ENCODE measurements around the gene ZSCAN4.

The ZSCAN4 gene

DNA sequence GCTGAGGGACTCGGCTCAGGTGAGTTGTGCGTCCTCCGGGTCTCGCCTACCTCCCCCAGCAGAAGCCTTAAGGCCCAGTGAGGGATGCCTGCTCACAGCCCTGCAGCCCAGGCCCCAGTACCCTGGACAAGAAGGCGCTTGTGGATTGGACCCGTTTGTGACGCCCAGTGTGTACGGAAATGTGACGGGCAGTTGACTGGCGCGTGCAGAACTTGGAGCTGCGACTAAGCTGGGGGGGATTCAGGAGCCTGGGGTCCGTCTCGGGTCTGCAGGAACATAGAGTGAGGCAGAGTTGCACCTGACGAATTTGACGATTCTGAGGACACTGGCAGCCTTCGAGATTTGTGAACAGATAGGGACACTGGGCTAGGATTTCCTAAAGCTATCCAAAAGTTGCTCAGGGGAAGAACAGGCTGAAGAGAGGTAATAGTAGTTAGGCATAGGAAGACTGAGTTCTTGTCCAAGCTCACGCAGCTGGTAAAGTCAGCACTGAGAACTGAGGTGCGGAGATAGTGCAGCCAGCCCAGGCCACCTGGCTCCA is 13.6 kb downstream of the ZSCAN4 start:
- DNase-seq = no peak

DNA sequence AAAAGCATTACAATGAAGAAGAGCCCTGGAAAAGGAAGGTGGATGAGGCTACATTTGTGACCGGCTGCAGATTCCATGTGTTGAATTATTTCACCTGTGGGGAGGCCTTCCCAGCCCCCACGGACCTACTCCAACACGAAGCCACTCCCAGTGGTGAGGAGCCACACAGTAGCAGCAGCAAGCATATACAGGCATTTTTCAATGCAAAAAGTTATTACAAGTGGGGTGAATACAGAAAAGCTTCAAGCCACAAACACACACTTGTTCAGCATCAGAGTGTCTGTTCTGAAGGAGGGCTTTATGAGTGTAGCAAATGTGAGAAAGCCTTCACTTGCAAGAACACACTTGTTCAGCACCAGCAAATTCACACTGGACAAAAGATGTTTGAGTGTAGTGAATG is 18.0 kb downstream of the ZSCAN4 start:
- no peak for DNase-seq

DNA sequence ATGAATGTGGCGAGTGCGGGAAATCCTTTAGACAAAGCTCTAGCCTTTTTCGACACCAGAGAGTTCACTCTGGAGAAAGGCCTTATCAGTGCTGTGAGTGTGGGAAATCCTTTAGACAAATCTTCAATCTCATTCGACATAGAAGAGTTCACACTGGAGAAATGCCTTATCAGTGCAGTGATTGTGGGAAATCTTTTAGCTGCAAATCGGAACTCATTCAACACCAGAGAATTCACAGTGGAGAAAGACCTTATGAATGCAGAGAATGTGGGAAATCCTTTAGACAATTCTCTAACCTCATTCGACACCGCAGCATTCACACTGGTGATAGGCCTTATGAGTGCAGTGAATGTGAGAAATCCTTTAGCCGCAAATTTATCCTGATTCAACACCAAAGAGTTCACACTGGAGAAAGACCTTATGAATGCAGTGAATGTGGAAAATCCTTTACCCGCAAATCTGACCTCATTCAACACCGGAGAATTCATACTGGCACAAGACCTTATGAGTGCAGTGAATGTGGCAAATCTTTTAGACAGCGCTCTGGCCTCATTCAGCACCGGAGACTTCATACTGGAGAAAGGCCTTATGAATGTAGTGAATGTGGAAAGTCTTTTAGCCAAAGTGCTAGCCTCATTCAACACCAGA is 18.8 kb downstream of the ZSCAN4 start:
- DNase-seq = no peak

DNA sequence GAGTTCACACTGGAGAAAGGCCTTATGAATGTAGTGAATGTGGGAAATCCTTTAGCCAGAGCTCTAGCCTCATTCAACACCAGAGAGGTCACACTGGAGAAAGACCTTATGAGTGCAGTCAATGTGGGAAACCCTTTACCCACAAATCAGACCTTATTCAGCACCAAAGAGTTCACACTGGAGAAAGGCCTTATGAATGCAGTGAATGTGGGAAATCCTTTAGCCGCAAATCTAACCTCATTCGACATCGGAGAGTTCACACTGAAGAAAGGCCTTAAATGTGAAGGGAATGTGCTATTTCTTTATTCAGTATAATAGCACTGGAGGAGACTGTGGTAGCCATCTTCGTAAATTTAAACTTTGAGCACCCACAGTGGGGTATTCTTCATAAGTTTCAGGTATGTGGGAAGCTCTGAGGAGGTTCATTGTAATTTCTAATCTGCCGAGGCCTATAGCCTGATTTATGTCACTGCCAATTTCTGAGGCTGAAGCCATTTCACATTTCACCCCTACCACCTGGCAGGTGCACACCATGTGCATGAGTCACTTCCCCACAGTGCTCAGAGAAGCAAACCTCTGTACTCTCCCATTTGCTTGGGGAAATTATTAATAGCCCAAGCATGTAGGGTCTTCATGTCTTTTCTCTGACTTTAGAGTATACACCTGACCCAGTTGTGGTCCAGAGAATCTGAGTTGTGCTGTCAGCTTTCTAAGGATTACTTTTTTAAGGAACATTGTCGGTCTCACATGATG is 19.5 kb downstream of the ZSCAN4 start:
- DNase-seq = peak in 1 of 5 experiments; percentile 15

DNA sequence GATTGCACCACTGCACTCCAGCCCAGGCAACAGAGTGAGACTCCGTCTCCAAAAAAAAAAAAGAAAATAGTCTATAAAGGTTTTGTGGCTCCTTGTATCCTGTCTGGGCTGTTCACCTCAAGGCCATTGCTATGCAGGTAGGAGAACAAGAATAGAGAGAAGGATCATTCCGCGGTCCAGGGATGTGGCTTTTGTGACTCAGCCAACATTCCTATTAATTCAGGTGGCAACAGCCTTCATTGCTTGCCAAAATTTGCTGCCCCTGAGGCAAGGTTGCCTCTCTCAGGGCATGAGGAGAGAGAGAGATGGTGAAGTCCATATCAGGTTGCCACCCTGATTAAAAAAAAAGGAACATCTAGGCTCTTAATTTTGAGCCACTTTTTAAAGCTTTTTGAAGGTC is 21.0 kb downstream of the ZSCAN4 start:
- DNase-seq = no peak

DNA sequence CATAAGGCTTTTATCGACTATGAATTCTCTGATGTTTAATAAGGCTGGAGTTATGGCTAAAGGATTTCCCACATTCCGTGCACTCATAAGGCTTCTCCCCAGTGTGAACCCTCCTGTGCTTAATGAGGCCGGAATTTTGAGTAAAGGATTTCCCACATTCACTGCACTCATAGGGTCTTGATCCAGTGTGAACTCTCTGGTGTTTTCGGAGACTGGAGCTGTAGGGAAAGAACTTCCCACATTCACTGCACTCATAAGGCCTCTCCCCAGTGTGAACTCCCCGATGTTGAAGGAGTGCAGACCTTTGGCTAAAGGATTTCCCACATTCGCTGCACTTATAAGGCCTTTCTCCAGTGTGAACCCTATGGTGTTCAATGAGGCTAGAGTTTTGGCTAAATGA is 32.9 kb downstream of the ZSCAN4 start:
- DNase-seq = no peak

DNA sequence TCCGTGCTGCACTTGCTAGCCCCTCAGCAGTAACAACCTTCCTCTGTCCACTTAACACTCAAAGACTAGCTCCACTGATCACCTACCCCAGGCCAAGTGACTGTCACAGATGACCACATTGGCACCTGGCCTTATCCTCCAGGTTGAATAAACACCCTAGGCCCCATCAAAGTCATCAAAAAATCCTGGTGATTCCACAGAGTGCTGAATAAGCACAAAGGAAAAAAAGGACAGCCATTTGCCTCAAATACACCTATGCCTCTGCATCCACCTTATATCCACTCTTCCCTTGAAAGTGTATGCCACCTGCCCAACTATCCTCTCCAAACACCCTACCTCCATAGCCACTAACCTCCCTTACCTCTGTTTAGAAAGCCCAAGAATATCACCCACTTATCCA is 37.6 kb downstream of the ZSCAN4 start:
- no peak for DNase-seq

DNA sequence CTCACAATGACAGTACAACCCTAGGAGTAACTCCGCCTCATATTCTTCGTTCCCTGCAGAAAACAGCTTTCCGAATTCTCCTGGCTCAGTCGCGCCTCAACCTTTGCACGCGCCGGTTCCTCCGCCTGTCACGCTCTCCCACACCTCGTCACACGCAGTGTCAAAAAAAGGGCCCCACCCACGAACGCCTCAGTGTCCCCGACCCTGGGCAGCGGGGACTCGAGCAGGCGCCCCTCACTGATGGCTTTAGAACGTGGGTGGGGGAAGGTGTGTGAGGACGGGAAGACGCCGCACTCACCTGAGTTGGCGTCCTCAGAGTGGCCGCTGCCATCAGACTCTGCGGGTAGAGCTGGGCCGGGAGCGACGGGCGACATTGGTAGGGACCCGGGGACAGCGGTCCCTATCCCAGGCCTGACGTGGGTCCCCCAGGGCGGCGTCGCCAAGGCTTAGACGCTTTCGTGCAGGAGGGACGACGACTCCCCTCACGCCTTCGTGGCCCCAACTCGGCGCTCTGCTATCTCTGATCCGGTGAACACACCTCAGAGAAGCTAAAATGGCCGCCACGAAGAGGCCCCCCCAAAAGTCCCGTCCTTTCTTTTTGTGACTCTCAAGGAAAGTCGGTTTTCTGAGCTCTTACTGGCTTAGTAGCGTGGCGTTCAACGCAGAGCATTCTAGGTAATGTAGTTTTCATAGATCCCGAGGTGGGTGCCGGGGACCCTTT is 40.1 kb downstream of the ZSCAN4 start, which contains the start of gene ZNF154:
ZNF154 (minus strand) TSS at position 564 of the 721 bp plus-strand sequence; CDS start at position 331, 233 bp downstream.
- DNase-seq = peak in 3 of 5 experiments; percentile 8 to 70 (median 29)

DNA sequence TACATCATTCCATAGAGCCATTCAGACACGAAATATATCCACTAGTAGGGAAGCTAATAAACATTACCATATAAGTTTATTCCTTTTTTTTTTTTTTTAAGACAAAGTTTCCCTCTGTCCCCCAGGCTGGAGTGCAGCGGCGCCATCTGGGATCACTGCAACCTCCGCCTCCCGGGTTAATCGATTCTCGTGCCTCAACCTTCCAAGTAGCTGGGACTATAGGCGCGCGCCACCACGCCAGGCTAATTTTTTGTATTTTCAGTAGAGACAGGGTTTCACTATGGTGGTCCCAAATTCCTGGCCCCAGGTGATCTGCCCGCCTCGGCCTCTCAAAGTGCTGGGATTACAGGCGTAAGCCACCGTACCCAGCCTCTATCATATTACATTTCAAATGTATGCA is 40.9 kb downstream of the ZSCAN4 start:
- no peak for DNase-seq

DNA sequence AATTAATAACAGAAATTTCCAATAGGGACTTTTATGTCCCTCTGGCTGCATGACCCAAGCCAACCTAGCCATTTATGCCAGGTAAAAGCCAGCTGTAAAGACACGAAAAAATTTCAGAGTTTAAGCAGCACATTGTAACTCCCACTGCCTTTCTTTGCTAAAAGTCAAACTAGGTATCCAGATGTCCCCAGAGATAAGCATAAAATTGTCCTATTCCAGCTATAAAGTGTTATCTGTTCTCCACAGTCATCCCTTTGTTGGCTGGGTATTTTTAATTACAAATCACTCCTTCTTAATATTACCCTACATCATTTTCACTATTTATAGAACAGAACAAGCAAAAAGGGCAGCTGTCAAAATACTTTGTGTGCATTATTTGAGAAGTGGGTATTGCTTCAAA is 43.5 kb downstream of the ZSCAN4 start:
- no peak for DNase-seq

DNA sequence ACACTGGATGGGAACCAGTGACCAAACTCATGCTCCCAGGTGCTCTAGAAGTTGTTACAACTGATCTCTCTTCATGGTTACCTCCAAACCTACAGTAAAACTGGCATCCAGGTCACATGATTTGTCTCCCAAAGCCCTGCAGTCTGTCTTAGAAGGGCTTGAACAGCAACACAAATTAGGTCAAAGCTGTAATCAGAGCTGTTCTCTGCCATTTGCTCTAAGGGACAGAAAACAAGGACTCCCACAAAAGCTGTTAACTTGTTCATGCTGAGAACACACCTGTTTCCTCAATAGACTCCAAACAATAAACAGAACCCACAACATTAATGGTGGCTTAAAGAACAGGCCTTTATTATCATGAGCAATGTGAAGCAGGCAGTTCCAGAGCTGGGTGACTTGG is 50.7 kb downstream of the ZSCAN4 start:
- DNase-seq = no peak

DNA sequence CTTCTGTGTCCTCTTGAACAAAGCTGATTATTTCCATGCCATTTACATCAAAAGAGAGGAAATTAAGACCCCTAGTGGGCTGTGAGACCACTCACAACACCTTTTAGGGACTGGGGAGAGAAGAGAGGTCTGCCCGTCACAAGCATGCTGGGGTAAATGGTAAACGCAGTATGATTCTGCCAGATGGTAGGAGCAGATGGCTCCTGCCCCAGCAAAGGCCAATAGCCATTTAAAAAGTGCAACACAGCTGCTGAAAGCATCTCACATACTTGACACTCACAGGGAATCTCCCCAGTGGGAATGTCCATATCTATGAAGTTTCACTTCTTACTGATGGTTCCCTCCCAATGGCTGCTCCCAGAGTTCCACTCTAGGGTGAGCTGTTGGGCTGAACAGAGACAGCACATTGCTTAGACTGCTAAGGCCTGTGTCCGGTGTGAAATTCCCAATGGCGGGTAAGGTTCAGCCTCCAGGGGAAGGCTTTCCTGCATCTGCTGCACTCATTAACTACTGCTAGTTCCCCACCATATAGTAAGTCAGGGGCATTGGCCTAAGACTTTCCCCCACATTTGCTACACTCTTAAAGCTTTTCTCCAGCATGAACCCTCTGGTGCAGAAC is 51.3 kb downstream of the ZSCAN4 start:
- no peak for DNase-seq

DNA sequence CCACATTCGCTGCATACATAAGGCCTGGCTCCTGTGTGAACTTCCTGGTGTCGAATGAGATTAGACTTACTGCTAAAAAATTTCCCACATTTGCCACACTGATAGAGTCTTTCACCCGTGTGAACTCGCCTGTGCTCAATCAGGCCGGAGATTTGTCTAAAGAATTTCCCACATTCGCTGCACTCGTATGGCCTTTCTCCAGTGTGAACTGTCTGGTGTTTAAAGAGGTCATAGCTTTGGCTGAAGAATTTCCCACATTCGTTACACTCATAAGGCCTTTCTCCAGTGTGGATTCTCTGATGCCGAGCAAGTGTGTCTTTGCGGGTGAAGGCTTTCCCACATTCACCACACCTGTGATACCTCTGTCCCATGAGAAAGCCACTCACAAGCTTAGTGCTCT is 52.1 kb downstream of the ZSCAN4 start:
- DNase-seq = peak in 1 of 5 experiments; percentile 27
